ENCODE measurements around the gene FANCM.

DNA sequence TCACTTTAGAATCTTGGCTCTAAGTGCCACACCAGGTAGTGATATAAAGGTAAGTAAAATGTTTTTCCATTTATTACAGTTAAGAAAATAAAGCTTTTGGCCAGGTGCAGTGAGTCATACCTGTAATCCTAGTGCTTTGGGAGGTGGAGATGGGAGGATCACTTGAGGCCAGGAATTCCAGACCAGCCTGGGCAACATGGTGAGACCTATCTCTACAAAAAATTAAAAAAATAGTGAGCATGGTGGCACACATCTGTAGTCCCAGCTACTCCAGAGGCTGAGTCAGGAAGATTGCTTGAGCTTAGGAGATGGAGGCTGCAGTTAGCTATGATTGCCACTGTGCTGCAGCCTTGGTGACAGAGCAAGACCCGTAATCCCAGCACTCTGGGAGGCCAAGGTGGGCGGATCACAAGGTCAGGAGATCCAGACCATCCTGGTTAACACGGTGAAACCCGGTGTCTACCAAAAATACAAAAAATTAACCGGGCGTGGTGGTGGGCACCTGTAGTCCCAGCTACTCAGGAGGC, 5.0 kb downstream of the FANCM start:
- TF ChIP-seq, protein P1, sequence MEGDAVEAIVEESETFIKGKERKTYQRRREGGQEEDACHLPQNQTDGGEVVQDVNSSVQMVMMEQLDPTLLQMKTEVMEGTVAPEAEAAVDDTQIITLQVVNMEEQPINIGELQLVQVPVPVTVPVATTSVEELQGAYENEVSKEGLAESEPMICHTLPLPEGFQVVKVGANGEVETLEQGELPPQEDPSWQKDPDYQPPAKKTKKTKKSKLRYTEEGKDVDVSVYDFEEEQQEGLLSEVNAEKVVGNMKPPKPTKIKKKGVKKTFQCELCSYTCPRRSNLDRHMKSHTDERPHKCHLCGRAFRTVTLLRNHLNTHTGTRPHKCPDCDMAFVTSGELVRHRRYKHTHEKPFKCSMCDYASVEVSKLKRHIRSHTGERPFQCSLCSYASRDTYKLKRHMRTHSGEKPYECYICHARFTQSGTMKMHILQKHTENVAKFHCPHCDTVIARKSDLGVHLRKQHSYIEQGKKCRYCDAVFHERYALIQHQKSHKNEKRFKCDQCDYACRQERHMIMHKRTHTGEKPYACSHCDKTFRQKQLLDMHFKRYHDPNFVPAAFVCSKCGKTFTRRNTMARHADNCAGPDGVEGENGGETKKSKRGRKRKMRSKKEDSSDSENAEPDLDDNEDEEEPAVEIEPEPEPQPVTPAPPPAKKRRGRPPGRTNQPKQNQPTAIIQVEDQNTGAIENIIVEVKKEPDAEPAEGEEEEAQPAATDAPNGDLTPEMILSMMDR (conservative IDR thresholded peaks at IDR 0.05; ENCODE audit: low read depth in 2 of 2) = no peak
- TF ChIP-seq EZH2 (IDR thresholded peaks at IDR 0.05; ENCODE audit: low read depth, unreplicated experiment) = no peak

Measured in GM23338 (cell line).